Measurements from ENCODE around the gene UVRAG. TPM values are rescaled to one million over a fixed set of nuclear protein-coding genes. Genes with fewer than 3 reads are reported as not detected.

Gene UVRAG
- total RNA-seq, 1 donor from 2014 or later: 34.0 TPM

- H3K27me3 Mint-ChIP-seq (ENCODE audit: insufficient read depth, low read depth): peaks cover 5% of the 10 kb centered on the region
- H3K27ac Mint-ChIP-seq: no peak overlapping the region
Measured at GRCh38 chr11:75793966-75794365, 21.0 kb upstream of the UVRAG start.

GRCh38 chr11:75795276-75796090 is 19.5 kb upstream of the UVRAG start:
- Histone ChIP-seq H3K4me3 (no peak overlapping the region), H3F3A (ENCODE audit: low read depth) (no peaks in the 10 kb centered on the region), H3K36me3 (no peaks in the 10 kb centered on the region), H3K9me3 (ENCODE audit: low read depth) (no peaks in the 10 kb centered on the region), H3K27me3 (no peaks in the 10 kb centered on the region), H3K9ac (no peak overlapping the region), H3K4me1 (no peaks in the 10 kb centered on the region), H2AFZ (replicated peaks) (no peak overlapping the region), H4K20me1 (ENCODE audit: low read depth) (no peaks in the 10 kb centered on the region), H3K79me2 (ENCODE audit: low read depth) (no peaks in the 10 kb centered on the region), H3K4me2 (no peak overlapping the region), H3K27ac (no peak overlapping the region)
- Mint-ChIP-seq H3K27me3 (ENCODE audit: insufficient read depth, low read depth) (peaks cover 7% of the 10 kb centered on the region), H3K36me3 (no peaks in the 10 kb centered on the region), H3K4me3 (no peak overlapping the region), H3K9me3 (no peaks in the 10 kb centered on the region), H3K4me1 (peaks cover 10% of the 10 kb centered on the region), H3K27ac (no peak overlapping the region)
- no peak for DNase-seq (ENCODE audit: low spot score)
- TF ChIP-seq CTCF (IDR thresholded peaks at IDR 0.05) (no peak), EZH2 (IDR thresholded peaks at IDR 0.05) (no peak), EZH2phosphoT487 (IDR thresholded peaks at IDR 0.05) (no peak)

More at GRCh38 chr11:75793966-75794365, 21.0 kb upstream of the UVRAG start:
- Histone ChIP-seq H3K27ac (no peak overlapping the region), H3K4me1 (no peaks in the 10 kb centered on the region), H3K36me3 (no peaks in the 10 kb centered on the region), H3K9ac (no peak overlapping the region), H3F3A (ENCODE audit: low read depth) (no peaks in the 10 kb centered on the region), H4K20me1 (ENCODE audit: low read depth) (no peaks in the 10 kb centered on the region), H3K79me2 (ENCODE audit: low read depth) (no peaks in the 10 kb centered on the region), H3K4me3 (no peak overlapping the region), H2AFZ (replicated peaks) (no peak overlapping the region), H3K4me2 (no peak overlapping the region), H3K9me3 (ENCODE audit: low read depth) (no peaks in the 10 kb centered on the region), H3K27me3 (no peaks in the 10 kb centered on the region)
- no peak for DNase-seq (ENCODE audit: low spot score)
- Mint-ChIP-seq H3K9me3 (no peaks in the 10 kb centered on the region), H3K4me1 (peaks cover 10% of the 10 kb centered on the region), H3K4me3 (no peak overlapping the region), H3K36me3 (no peaks in the 10 kb centered on the region)
- TF ChIP-seq CTCF (IDR thresholded peaks at IDR 0.05): no peak
- no peak for TF ChIP-seq EZH2phosphoT487 (IDR thresholded peaks at IDR 0.05)
- no peak for TF ChIP-seq EZH2 (IDR thresholded peaks at IDR 0.05)

- H3K27me3 ChIP-seq: no peaks in the 10 kb centered on the region
- H3K27ac Mint-ChIP-seq: no peak overlapping the region
Measured at GRCh38 chr11:75796091-75796435, 18.9 kb upstream of the UVRAG start.

More at GRCh38 chr11:75796091-75796435, 18.9 kb upstream of the UVRAG start:
- no peaks in the 10 kb centered on the region for H3K36me3 Mint-ChIP-seq
- Histone ChIP-seq H3K4me2 (no peak overlapping the region), H3K79me2 (ENCODE audit: low read depth) (no peaks in the 10 kb centered on the region), H3K9ac (no peak overlapping the region), H3F3A (ENCODE audit: low read depth) (no peaks in the 10 kb centered on the region), H3K4me3 (no peak overlapping the region), H3K9me3 (ENCODE audit: low read depth) (no peaks in the 10 kb centered on the region), H3K4me1 (no peaks in the 10 kb centered on the region), H3K36me3 (no peaks in the 10 kb centered on the region), H4K20me1 (ENCODE audit: low read depth) (no peaks in the 10 kb centered on the region), H2AFZ (replicated peaks) (no peak overlapping the region), H3K27ac (no peak overlapping the region)
- TF ChIP-seq CTCF (IDR thresholded peaks at IDR 0.05) (no peak), EZH2 (IDR thresholded peaks at IDR 0.05) (no peak)
- H3K4me3 Mint-ChIP-seq: no peak overlapping the region
- peaks cover 7% of the 10 kb centered on the region for H3K27me3 Mint-ChIP-seq (ENCODE audit: insufficient read depth, low read depth)
- no peak for DNase-seq (ENCODE audit: low spot score)
- H3K4me1 Mint-ChIP-seq: peaks cover 10% of the 10 kb centered on the region
- H3K9me3 Mint-ChIP-seq: no peaks in the 10 kb centered on the region

Data from neural progenitor cell (in vitro differentiated cells).